ENCODE data around the gene KATNB1. TPM values are rescaled to one million over a fixed set of nuclear protein-coding genes. Genes with fewer than 3 reads are reported as not detected.

KATNB1 gene
- total RNA-seq, 3 donors from 2014 or later: 15.5 to 20.9 (median 17.0) TPM

DNA sequence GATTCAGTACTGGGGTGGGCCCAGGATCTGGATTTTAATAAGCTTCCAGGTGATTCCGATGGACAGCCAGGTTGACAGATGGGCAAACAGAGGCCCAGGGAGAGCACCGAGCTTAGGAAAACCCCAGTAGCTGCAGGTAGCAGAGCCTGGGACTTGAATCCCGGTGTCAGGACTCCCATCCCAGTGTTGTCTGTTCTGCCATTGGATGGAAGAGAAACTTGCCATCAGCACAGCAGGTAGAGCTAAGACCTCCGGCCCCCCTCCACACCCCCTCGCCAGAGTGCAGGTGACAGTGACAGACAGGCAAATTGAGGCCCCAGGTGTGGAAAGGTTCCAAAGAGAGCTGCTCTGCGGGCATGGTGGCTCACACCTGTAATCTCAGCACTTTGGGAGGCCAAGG, 12.4 kb downstream of the KATNB1 start:
- TF ChIP-seq POLR2A (IDR thresholded peaks at IDR 0.05): no peak
- TF ChIP-seq, protein P1, sequence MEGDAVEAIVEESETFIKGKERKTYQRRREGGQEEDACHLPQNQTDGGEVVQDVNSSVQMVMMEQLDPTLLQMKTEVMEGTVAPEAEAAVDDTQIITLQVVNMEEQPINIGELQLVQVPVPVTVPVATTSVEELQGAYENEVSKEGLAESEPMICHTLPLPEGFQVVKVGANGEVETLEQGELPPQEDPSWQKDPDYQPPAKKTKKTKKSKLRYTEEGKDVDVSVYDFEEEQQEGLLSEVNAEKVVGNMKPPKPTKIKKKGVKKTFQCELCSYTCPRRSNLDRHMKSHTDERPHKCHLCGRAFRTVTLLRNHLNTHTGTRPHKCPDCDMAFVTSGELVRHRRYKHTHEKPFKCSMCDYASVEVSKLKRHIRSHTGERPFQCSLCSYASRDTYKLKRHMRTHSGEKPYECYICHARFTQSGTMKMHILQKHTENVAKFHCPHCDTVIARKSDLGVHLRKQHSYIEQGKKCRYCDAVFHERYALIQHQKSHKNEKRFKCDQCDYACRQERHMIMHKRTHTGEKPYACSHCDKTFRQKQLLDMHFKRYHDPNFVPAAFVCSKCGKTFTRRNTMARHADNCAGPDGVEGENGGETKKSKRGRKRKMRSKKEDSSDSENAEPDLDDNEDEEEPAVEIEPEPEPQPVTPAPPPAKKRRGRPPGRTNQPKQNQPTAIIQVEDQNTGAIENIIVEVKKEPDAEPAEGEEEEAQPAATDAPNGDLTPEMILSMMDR (IDR thresholded peaks at IDR 0.05): no peak
- TF ChIP-seq POLR2AphosphoS5 (IDR thresholded peaks at IDR 0.05): no peak

GRCh38 chr16:57748596-57748995, 13.0 kb downstream of the KATNB1 start:
- intact Hi-C loops (cut with DNase I; ENCODE audit: low total_unique reads): loop anchor here (5.0 kb wide), 1 partner anchor 479 kb away; no protein-coding TSS in a partner anchor
- Histone ChIP-seq H3K27ac (no peak overlapping the region), H3K9me3 (no peaks in the 10 kb centered on the region), H3K4me3 (no peak overlapping the region), H3K4me1 (no peaks in the 10 kb centered on the region), H3K36me3 (no peaks in the 10 kb centered on the region), H3K27me3 (no peaks in the 10 kb centered on the region)
- no peak for DNase-seq (ENCODE audit: low spot score in 2 of 2)
- TF ChIP-seq POLR2AphosphoS5 (IDR thresholded peaks at IDR 0.05): no peak
- TF ChIP-seq, protein P1 (IDR thresholded peaks at IDR 0.05): no peak
- TF ChIP-seq POLR2A (IDR thresholded peaks at IDR 0.05): no peak

More for the DNA sequence above, 12.4 kb downstream of the KATNB1 start:
- no peaks in the 10 kb centered on the region for H3K4me1 ChIP-seq
- no peak for DNase-seq (ENCODE audit: low spot score in 2 of 2)
- H3K9me3 ChIP-seq: no peaks in the 10 kb centered on the region
- H3K4me3 ChIP-seq: no peak overlapping the region
- intact Hi-C loops (cut with DNase I; ENCODE audit: low total_unique reads): loop anchor here (5.0 kb wide), 1 partner anchor 479 kb away; no protein-coding TSS in a partner anchor
- H3K27ac ChIP-seq: no peak overlapping the region
- H3K27me3 ChIP-seq: no peaks in the 10 kb centered on the region
- no peaks in the 10 kb centered on the region for H3K36me3 ChIP-seq

DNA sequence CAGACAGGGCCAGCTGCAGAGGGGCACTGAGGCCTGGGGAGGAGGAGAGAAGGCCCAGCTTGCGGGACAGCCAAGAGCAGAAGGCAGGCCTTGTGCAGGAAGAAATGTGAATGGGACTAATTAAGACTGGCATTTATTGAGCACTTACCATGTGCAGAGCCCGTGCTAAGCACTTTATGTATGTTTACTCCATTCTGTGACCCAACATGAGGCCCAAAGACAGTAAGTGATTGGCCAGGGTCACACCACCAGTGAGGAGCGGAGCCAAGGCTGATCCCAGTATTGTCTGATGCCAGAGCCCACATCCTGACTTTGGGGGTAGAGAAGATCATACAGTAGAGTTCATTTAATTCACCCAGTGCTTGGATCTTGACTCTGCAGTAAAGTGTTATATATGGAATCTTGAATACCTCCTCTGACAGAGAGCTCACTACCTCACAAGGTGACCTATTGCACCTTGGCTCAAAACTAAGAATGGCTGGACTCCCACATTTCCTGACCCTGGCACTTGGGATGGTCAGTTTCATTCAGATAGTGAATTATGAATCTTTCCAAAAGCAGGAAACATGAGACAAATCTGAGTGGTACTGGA, 13.6 kb downstream of the KATNB1 start:
- H3K36me3 ChIP-seq: no peaks in the 10 kb centered on the region

GRCh38 chr16:57749856-57750452, 14.4 kb downstream of the KATNB1 start:
- Histone ChIP-seq H3K27me3 (no peaks in the 10 kb centered on the region), H3K9me3 (no peaks in the 10 kb centered on the region), H3K27ac (no peak overlapping the region), H3K4me1 (no peaks in the 10 kb centered on the region), H3K4me3 (no peak overlapping the region), H3K36me3 (no peaks in the 10 kb centered on the region)
- intact Hi-C loops (cut with DNase I; ENCODE audit: low total_unique reads): loop anchor here (5.0 to 10.0 kb wide), 2 partner anchors 95 to 477 kb away; no protein-coding TSS in a partner anchor
- no peak for DNase-seq (ENCODE audit: low spot score in 2 of 2)
- TF ChIP-seq, protein P1 (IDR thresholded peaks at IDR 0.05): no peak
- TF ChIP-seq POLR2AphosphoS5 (IDR thresholded peaks at IDR 0.05) (no peak), POLR2A (IDR thresholded peaks at IDR 0.05) (no peak)

More for the DNA sequence above, 13.6 kb downstream of the KATNB1 start:
- no peak overlapping the region for H3K4me3 ChIP-seq
- TF ChIP-seq, protein P1 (IDR thresholded peaks at IDR 0.05): no peak
- TF ChIP-seq POLR2A (IDR thresholded peaks at IDR 0.05) (no peak), POLR2AphosphoS5 (IDR thresholded peaks at IDR 0.05) (no peak)
- intact Hi-C loops (cut with DNase I; ENCODE audit: low total_unique reads): loop anchor here (5.0 kb wide), 1 partner anchor 478 kb away; no protein-coding TSS in a partner anchor
- no peaks in the 10 kb centered on the region for H3K9me3 ChIP-seq
- H3K27ac ChIP-seq: no peak overlapping the region
- no peaks in the 10 kb centered on the region for H3K4me1 ChIP-seq
- no peaks in the 10 kb centered on the region for H3K27me3 ChIP-seq
- DNase-seq (ENCODE audit: low spot score in 2 of 2): no peak

All from breast epithelium (tissue), 4 donors.